Measurements from ENCODE around the gene DDX10.

The DDX10 gene

DNA sequence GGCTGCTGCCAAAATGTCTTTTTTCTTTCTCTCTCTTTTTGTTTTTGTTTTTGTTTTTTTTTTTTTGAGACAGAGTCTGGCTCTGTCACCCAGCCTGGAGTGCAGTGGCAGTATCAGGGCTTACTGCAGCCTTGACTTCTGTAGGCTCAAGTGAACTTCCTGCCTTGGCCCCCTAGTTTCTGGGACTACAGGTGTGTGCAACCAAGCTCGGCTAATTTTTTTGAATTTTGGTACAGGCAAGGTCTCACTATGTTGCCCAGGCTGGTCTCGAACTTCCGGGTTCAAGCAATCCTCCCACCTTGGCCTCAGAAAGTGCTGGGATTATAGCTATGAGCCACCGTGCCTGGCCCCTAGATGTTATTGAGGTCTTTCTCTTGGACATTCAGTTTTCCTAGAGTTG, 2.2 kb upstream of the DDX10 start:
- no peak for DNase-seq

DNA sequence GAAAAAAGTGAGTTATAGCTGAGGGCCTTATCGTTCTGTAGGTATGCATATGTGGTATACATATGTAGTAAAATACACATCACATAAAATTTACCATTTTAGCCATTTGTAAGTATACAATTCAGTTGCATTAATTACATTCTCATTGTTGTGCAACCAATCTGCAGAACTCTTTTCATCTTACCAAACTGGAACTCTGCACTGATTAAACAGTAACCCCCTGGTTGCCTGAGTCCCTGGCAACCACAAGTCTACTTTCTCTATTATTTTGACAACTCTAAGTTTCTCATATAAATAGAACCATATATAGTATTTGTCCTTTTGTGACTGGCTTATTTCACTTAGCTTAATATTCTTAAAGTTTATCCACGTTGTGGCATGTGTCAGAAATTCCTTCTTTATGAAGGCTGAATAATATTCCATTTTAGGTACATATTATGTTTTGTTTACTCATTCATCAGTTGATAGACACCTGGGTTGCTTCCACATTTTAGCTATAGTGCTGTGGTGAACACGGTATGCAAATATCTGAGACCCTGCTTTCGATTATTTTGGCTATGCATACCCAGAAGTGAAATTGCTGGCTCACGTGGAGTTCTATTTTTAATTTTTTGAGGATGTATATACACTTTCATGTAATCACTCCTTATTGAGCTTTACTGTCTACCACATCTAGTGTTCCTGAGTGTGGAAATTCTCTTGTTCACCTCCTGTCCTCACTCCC, 1.6 kb upstream of the DDX10 start:
- DNase-seq: no peak

DNA sequence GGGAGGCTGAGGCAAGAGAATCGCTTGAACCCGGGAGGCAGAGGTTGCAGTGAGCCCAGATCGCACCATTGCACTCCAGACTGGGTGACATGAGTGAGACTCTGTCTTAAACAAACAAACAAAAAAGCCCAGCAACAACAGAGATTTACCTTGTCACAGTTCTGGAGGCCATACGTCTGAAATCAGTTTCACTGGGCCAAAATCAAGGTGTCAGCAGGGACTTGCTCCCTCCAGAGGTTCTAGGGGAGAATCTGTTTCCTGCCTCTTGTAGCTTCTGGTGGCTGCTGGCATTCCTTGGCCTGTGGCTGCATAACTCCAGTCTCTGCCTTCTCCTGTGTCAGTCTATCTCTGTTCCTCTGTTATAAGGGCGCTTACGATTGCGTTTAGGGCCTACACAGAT, 1.5 kb downstream of the DDX10 start:
- no peak for DNase-seq

DNA sequence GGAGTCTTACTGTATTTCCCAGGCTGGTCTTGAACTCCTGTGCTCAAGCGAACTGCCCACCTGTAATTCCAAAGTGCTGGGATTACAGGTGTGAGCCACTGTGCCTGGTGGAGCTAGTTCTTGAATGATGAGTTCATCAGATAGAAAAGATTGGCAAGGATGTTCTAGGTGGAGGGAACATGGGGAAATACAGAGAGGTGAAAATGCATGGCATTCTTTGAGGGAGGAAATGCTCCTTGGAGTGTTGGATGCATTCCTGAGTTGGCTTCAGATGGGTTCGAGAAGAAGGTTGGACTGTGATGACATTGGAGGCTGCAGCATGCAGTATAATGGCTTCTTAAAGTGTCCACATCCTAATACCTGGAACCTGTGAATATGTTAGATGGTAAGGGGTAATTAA, 4.4 kb downstream of the DDX10 start:
- no peak for DNase-seq

DNA sequence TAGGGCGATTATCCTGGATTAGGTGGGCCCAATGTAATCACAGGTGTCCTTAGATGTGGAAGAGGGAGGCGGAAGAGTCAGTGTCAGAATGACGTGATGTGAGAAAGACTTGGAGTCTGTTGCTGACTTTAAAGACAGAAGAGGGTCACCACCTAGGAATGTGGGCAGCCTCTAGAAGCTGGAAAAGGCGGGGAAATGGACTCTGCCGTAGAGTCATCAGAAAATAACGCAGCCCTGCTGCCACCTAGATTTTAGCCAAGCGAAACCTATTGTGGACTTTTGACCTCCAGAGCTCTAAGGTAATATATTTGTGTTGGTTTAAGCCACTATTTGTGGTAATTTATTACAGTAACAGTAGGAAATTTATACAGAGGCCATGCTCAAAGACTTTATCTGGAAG, 4.8 kb downstream of the DDX10 start:
- no peak for DNase-seq

DNA sequence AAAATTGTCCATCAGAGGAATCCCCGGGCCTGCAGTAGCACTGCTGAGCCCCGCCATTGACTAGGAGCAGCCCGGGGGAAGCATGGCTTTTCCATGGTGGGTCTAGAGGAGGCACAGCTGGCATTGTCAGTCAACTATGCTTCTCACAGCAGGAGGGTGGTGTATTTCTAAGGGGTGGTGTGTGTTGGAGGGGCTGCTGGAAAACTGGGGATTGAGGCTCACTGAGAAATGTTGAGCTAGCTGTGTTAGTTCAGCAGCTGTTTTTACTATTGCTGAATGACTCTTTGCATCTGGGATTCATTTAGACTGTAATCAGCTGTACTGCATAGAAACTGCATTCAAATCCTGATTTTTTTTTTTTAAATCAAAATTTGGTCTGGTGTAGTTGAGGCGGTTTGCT, 5.6 kb downstream of the DDX10 start:
- no peak for DNase-seq

DNA sequence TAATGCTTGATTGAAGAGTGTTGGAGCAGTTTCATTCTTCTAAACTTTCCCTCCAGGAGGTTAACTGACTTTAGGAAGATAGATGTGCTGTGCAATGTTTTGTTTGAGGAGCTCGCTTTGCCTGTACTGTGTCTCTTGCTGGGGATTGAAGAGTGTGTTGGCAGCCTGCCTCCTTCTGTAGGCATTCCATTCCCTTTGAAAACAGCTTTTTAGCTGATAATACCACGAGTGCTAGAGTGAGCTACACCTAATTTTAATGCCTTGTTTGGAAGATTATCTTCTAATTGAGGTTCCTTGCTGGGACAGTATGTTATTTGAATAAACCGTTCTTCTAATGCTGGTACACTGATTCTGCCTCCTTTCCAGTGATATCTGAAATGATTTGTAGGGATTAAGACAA, 7.2 kb downstream of the DDX10 start:
- no peak for DNase-seq

DNA sequence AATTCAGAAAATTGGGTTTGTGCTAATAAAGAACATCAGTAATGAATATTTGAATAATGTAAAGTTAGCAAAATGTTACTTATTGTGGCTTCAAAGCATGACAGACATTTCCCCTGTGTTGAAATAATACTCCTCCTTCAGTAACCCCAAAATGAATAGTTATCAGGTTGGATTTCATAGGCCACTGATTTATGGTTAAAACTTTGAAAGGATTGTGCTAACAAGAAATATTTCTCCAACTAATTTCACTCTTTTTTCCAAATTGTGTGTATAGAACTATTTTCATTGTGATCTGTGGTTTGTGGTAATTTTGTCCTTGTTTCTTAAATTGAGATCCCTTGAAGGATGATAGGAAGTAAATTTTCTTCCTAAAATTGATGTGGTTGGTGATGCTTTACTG, 7.9 kb downstream of the DDX10 start:
- DNase-seq: no peak

DNA sequence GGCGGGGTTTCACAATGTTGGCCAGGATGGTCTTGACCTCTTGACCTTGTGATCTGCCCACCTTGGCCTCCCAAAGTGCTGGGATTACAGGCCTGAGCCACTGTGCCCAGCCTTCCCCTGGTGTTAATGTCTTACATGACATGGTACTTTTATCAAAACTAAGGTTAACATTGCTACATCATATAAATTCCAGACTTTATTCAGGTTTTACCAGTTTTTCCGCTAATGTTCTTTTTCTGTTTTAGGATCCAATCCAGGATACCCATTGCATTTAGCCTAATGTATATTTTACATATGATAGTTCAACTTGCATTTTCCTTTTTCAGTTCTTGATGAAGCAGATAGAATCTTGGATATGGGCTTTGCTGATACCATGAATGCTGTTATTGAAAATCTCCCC, 14.2 kb downstream of the DDX10 start:
- DNase-seq: no peak

DNA sequence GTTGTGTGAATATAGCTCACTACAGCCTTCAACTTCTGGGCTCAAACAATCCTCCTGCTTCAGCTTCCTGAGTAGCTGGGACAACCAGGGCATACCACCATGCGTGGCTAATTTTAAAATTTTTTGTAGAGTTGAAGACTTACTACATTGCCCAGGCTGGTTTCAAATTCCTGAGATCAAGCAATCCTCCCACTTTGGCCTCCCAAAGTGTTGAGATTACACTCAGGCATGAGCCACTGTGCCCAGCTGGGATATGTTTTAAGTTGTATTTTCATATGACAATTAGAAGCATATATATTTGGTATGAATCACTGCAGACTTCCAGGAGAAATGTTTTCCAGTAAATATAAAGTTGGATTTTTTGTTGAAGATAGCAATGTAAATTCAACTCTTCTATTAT, 15.4 kb downstream of the DDX10 start:
- no peak for DNase-seq

DNA sequence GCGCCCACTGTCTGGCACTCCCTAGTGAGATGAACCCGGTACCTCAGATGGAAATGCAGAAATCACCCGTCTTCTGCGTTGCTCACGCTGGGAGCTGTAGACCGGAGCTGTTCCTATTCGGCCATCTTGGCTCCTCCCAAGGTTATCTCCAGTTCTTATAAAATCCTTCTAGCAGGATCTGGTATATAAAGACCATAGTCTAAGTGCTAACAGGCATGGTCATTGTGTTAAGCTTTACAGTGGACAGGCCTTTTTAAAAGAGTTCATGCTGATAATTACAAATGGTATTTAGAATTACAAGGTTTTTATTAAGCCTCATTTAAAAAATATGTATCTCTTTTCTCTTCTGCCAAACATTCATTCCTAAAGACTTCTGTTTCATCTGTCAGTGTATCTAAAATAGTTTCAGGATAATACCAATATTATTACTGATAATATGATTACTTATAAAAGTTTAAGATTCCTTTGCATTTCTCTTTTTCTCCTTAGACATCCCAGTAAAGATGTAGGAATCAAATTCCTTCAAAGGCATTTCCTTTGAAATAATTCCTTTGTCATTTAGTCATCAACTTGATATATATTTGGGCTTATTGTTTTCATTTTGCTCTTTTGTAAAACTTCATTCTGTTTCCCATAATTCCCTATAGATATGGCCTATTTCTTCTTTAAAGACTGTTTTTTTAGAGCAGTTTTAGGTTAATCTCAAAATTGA, 20.7 kb downstream of the DDX10 start:
- DNase-seq: no peak

DNA sequence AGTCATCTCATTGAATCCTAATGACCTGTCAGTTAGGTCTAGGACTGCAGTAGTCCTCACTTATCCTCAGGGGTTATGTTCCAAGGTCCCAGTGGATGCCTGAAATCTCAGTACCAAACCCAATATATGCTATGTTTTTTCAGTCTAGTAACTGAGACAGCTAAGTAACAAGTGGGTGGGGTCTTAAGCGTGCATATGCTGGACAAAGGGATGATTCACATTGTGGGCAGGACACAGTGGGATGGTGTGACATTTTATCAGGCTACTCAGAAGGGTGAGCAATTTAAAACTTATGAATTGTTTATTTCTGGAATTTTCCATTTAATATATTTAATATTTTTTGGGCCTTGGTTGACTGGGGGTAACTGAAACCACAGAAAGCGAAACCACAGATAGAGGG, 29.0 kb downstream of the DDX10 start:
- DNase-seq: no peak

DNA sequence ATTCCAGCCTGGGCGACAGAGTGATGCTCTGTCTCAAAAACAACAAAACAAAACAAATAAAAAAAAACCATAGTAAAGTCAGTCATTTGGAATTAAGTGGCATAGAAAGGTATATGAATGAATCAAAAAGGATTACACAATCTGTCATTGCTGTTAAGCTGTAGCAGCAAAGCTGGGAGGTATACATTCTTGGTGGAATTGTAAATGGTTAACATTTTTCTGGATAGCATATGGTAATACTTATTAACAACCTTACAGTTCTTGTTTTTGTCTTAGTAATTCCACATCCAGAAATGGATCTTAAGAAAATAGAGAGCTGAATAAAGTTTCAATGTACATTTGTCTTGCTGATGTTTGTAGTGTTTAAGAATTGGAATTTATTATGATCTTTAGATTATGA, 30.0 kb downstream of the DDX10 start:
- no peak for DNase-seq

DNA sequence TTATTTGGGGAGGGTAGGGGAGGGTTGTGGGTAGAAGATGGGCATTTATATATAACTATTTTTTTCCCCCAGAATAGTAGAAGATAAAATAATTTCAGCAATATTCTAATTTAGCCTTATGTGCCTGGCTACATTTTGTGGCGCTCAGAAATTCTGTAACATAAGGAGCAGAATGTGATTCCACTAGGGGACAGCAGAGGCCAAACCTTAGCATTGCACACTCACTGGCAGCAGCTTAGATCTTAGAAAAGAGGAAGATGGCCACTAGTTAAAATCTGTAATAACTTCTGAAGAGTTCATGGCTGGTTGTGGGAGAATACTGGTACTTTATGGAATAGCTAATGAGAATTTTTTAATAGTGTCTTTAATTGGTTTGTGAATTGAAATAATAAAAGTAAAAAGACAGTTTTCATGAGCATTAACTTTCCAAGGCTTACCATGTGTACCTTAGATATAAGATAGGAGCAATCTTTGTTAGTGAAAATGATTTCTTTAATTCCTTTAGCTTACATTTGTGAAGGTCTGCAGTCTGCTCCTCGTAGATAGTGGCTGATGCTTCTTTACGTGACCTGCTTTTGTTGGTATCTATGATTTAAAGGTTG, 33.1 kb downstream of the DDX10 start:
- peak; percentile 65 for DNase-seq

DNA sequence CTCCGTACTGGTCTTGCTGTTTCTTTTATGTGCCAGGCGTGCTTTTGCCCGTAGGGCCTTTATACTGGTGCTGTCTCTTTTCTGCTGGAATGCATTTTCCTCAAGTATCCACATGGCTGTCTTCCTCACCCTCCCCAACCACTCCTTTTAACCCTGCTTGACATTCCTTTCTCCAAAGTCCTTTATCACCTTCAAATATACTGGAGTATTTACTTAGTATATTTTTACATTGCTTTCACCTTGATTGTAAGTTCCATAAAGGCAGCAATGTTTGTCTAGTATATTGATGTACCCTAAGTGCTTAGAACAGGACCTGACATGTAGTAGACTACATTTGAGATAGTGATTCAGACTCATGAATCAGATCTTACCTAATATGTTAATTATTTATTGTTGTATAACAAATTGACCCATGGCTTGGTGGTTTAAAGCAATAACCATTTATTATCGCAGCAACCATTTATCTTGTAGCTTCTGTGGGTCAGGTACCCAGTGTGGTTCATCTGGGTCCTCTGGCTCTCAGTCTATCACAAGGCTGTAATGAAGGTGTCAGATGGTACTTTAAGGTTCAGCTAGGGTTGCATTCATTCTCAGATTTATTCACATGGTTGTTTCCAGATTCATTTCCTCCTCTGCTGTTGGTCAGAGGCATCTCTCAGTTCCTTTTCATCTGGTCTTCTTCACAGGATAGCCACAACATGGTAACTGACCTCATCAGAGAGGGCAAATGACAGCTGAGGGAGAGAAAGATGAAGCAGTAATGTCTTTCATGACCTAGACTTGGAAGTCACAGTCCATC, 34.2 kb downstream of the DDX10 start:
- DNase-seq: no peak

DNA sequence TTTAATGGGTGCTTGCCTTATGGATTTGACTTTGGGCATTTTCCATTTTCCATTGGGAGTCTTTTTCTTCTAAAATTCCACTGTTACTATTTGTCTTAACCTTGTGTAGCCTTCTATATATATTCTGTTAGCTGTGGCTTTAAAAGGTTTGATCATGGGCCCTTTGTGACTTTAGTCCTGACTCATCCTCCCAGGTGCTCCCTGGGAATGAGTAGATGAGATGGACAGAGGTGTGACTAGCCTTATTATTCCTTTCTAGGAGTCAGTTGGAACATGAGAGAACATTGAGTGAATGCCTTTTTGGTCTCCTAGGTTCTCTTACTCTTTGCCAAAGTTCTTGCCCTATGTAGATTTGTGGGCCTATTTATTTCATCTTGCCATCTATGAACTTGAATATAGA, 39.0 kb downstream of the DDX10 start:
- DNase-seq: no peak

DNA sequence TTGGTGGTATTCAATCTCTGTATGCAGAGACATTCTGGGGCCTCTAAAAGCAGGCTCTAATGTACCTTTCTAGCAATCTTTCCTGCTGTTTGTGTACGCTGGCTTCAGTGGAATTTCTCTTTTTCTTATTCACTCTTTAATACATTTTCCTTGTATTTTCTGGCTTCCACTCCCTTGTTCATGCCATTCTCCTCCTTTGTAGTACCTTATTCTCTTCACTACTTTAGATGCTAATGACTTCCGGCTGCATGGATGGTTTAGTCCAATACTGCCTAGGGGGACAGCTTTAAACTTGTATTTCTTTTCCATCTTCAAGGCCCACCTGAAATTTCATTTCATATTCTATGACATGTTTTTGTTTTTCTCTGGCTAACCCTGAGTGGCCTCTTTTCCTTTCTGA, 40.2 kb downstream of the DDX10 start:
- no peak for DNase-seq

DNA sequence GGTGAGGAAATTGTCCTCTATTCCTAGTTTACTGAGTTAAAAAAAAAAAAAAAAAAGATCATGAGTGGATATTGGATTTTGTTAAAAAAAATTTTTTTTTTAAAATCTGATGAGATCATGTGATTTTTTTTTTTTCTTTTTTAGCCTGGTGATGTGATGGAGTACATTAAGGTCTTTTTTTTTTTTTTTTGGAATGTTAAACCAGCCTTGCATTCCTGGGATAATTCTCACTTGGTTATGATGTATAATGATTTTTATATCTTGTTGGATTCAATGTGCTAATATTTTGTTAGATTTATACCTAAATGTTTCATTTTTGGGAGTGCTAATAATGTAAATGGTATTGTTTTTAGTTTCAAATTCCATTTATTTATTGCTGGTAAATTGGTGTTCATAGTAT, 43.3 kb downstream of the DDX10 start:
- DNase-seq: no peak

DNA sequence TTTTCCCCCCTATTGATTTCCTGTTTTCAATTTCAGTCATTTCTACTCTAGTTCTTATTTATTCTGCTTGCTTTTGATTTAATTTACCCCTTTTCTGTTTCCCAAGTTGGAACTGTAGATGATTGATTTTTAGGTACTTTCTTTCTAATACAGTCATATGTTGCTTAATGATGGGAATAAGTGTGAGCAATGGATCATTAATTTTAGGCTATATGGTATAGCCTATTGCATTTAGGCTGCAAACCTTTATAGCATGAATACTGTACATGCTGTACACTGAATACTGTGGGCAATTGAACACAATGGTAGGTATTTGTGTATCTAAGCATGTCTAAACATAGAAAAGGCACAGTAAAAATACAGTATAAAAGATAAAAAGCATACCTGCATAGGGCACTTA, 44.9 kb downstream of the DDX10 start:
- no peak for DNase-seq

DNA sequence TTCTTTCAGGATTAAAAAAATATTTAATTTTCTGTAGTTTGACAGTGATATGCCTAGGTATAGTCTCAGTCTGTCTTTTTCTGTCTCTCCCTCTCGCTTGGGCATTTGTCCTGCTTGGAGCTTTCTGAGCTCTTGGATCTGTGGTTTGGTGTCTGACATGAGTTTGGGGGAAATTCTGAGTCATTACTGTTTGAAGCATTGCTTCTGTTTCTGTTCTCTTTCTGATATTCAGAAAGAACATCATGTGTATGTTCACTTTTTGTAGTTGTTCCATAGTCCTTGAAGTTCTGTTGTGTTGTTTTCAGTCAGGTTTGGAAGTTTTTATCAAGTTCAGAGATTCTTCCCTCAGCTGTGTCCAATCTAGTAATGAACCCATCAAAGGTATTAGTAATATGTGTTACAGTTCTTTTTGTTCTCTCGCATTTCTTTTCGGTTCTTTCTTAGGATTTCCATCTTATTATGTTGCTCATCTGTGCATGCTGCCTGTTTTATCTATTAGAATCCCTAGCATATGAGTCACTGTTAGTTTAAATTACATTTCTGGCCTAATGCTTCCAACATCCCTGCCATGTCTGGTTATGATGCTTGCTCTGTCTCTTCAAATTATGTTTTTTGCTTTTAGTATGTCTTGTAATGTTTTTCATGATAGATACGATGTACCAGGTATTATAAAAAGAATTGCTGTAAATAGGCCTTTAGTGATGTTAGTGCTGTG, 48.4 kb downstream of the DDX10 start:
- no peak for DNase-seq

DNA sequence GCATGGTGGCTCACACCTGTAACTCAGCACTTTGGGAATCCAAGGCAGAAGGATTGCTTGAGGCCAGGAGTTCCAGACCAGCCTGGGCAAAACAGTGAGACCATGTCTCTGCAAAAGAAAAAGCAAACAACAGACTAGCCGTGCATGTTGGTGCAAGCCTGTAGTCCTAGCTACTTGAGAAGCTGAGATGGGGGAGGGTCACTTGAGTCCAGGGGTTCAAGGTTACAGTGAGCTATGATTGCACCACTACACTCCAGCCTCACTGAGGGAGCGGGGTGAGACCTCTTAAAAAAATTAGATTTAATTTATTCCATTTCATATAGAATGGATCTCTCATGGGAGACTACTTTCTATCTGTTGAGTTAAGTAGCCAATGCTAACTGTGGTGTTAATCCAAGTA, 50.4 kb downstream of the DDX10 start:
- no peak for DNase-seq

DNA sequence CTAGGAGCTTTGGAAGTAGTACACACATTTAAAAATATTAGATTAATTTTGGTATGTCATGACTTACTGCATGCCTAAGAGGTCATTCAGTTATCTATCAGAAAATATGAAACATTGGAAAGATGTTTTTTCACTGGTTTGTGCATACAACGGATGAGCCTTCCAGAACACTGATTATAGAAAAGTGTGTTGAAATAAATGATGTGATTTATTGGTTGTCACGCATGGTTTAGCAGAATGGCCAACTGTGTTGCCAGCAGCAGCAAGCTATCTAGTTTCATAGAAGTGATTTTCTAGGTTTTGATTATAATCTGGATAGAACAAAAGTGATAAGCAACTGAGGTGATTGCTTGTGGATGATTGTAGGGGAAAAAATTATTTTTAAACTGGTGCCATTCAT, 53.6 kb downstream of the DDX10 start:
- DNase-seq: peak; percentile 6

Data from NCI-H1436 (cell line).